Activated T-cell treated with anti-CD3 and anti-CD28 coated beads for 4 hours (primary cell): Measurements from ENCODE around the gene HHLA2.
"Not testable (repeated sequence)": the region's sequence is repeated elsewhere in the genome, so short reads cannot be mapped to it uniquely, and the experiment has no call there.

ENCODE experiments used
- DNase-seq: peaks from one replicate; pipeline ENCODE4 v3.0.0-alpha.2; 2020

Gene HHLA2

DNA sequence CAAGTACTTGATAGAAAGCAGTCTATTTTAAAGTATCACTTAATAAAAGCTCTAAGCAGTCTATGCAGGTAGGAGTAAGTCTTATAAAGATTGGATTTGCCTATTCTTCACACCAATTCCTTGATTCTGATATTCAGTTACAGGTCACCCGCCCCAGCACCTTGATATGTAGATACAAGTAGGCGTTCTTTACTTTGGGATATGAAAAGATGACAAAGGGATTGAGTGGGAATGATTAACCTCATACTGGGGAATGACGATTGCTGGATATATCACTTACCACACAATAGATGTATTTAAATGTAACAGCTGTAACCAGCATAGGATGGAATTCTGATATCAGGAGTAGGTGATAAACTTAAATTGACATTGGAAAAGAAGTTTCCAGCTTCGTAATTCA, 47.1 kb downstream of the HHLA2 start:
- DNase-seq, result no peak

- no peak for DNase-seq
These were observed 49.3 kb downstream of the HHLA2 start for GRCh38 chr3:108345492-108346205.

- no peak for DNase-seq
These were observed 50.2 kb downstream of the HHLA2 start for GRCh38 chr3:108346301-108347227.

GRCh38 chr3:108352176-108352575, 55.8 kb downstream of the HHLA2 start:
- DNase-seq, result no peak

- no peak for DNase-seq
These were observed 58.2 kb downstream of the HHLA2 start for GRCh38 chr3:108354562-108354961.

- DNase-seq, result no peak
These were observed 60.7 kb downstream of the HHLA2 start for GRCh38 chr3:108357042-108357441.

GRCh38 chr3:108359011-108359410, 62.7 kb downstream of the HHLA2 start:
- no peak for DNase-seq

- no peak for DNase-seq
These were observed 79.7 kb downstream of the HHLA2 start for GRCh38 chr3:108376026-108376425.

DNA sequence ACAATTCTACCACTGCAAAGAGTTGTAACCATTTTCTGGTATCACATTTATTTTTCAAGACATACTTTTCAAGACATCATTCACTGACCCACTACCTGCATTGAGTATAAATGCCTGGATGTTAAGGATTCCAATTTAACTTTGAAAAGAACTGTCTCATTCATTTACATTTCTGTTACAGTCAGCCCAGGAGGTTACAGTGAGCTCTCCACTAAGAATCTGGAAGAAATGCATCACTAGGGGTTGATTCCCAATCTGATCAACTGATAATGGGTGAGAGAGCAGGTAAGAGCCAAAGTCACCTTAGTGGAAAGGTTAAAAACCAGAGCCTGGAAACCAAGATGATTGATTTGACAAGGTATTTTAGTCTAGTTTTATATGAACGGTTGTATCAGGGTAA, 81.0 kb downstream of the HHLA2 start:
- no peak for DNase-seq

- no peak for DNase-seq
These were observed 82.0 kb downstream of the HHLA2 start for GRCh38 chr3:108378153-108378951.

- DNase-seq, result not testable (repeated sequence)
These were observed 82.6 kb downstream of the HHLA2 start for GRCh38 chr3:108378952-108379342.

DNA sequence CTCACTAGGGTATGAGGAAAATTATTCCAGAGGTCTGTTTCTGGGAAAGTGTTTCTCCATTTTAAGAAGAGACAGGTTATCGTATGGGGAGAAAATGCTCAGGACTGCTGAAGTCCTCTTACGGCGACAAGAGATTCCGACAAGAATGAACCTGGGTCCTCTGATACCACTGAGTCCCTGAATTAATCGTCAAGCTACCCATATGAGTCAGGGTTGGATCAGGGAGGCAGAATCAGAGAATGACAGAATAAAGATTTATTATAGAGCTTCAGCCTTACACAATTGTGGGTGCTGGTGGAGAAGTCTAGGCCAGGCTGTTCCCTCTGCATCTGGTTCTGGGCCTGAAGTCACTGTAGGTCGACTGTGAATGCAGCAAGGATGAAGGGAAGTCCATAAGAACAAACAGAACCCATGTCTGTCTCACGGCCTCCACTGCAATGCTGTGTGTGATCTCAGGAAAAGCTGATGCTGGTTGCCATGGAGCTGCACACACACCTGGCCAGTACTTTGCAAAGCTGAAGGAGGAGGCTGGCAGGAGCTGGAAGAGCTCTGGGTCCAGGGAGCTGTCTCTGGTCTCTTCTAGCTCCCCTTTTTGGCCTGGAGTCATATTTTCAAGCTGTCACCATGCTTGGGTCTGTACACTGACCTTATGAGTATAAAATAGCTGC, 83.9 kb downstream of the HHLA2 start:
- DNase-seq, result no peak

DNA sequence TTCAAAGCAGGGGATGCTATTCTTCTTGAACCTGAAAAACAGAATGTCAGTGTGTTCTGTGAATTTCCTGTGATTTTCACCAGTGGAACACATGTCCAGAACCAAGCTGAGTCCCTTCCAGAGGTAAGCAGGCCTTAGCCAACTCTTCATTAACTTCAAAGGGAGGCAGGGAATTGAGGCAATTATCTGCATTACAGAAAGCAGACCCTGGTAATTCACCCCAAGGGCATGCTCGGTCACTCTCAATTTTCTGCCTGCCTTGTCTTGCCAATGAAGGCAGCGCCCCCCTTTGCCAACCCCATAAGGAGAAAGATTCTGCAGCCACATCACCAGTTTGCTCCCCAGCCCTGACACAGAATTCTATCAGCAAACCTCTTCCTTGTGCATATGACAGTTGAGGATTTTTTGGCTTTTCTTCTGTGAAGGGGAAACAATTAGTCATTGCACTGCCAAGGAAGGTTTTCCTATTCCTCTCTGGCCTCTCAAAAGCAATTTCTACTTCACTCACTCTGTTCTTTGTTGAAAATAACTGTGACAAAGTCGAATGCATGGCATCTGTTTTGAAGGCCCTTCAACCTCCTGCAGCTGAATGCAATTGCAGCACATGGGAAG, 85.3 kb downstream of the HHLA2 start:
- DNase-seq, result no peak

DNA sequence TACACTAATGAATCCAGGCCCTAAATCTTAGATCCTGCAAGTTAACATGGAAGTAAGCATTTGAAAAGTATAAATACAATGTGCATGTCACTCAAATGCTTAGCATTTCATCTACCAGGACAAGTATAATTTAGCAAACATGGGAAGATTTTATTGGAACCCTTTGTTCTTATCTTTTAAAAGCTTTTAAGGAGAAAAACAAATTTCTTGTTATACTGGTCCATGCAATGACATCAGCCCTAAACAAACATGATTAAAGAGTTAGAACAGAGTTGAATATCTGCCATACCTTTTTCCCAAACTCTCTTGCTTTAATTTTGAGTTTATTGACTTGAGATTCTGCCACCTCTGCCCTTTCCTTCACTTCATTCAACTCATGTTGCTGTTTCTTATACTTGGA, 87.0 kb downstream of the HHLA2 start:
- no peak for DNase-seq

DNA sequence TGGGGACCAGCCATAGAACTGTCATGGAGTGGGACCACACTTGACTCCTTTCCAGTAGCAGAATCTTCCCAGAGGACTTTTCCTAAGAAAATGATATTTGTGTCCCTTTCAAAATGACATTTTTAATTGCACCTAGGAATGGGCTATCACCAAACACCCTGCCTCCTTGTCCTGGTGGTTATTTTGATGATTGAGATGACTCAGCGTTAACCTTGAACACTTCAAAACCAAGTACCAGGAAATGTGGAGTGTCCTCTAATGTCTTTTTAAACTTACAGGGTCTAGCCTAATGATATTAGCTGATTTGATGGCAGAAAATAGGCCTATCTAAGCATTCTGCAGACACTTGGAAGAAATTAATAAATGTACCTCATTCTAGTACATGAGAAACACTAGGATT, 90.7 kb downstream of the HHLA2 start:
- DNase-seq, result no peak

DNA sequence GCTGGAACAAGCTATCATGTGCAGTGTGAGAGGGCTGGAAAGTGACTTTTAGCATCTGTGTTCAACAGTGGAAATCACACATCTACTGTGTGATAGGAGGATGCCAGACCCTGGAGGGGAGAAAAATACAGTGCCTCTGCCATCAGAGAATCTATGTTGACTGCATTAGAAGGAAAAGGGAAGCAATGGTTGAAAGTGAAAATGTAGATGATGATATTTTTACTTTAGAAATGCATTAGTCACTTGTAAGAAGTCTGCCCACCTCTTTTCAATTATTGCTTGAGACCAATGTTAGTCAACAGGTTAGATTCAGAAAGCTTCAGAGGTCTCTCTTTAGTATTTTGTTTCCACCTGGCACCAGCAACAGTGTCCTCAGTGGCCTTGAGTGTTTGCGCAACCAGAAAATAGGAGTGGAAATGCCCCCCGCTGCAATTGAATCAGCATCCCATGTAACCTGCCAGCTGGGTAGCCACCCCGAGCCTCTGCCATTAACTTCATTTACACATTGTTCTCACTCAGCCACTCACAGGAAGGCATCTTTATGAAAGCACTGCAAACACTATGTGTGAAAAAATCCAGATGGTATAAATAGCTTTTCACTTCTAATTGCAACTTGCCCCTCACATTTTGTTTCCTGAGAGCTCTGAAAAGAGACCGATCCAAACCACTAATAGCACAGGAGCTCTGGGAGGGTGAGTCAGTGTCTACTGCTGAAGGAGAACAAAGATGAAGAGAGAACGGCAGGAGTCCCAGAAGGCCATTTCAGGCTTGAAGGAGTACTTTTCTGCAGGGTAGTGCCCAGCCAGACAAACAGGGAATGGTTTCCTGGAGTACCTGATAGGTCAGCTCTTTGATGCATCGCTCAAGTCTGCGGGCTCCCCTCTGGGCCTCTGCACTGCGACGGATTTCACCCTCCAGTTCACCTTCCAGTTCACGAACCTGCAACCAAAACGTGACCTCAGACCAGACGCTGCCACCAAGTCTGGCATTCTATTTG, 92.1 kb downstream of the HHLA2 start:
- no peak for DNase-seq

GRCh38 chr3:108389372-108389771, 93.0 kb downstream of the HHLA2 start:
- no peak for DNase-seq

DNA sequence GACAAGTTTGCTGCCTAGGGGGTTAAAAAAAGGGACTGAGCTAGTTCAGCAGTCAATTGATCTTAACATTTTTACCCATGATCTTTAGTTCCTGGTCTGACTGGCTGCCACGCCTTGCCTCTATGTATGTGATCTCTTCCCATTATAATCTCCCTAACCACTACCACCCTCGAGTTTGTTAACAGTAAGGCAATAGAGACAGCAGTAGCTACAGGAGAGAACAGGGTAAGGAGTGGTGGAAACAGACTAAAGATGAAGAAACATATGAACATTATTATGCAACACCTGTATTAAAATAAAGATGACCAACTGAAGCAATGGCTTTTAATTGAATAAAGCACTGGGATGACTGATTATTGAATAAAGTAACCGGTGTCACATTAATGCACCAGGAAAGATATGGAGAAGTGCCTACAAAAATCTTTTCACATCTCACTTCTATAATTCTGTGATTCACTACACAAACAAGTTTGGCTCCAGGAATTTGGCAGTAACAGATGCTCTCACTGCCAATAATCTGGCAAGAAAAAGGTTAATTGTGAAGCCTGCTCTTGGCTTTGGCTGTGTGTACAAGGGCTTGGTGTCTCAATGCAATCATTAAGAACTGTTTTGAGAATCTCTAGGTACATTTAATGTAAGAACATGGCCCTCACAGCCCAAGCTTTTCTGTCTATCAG, 95.7 kb downstream of the HHLA2 start:
- DNase-seq, result no peak

GRCh38 chr3:108393128-108393900, 97.0 kb downstream of the HHLA2 start:
- no peak for DNase-seq

DNA sequence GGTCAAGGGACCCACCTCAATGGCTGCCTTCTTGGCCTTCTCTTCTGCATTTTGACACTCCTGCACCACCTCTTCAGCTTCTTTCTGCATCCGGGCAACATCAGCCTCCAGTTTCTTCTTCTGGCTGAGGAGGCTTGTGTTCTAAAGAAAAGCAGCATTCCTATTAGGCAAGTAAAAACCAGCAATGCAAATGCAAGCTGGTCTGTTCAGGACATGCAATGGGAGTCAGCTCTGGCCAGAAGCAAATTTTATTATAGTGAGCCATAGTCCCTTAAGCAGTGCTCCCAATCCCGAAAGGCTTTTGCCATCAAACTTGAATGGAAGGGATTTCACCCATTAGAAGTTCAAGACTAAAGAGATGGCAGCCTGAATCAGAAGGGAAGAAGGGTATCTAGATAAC, 97.7 kb downstream of the HHLA2 start:
- DNase-seq, result no peak
